ENCODE measurements around the gene TMEM108. TPM values are rescaled to one million over a fixed set of nuclear protein-coding genes. Genes with fewer than 3 reads are reported as not detected.

Gene TMEM108
- total and polyA plus RNA-seq, 2 of the 4 experiments (the other 2 are of a cell fraction), result 0.18 to 2.2 TPM

GRCh38 chr3:133152056-133152455 is 113.9 kb downstream of the TMEM108 start:
- Histone ChIP-seq H4K8ac (ENCODE audit: low read depth in 2 of 2, low read length in 2 of 2) (no peak overlapping the region), H4K20me1 (ENCODE audit: insufficient read depth, low read length) (no peaks in the 10 kb centered on the region), H3K27ac (ENCODE audit: insufficient read depth, low read length) (no peak overlapping the region), H3K4me1 (ENCODE audit: control insufficient read depth, insufficient read depth, low read length) (no peaks in the 10 kb centered on the region), H3K23ac (ENCODE audit: low read depth, low read length) (no peak overlapping the region), H2BK120ac (ENCODE audit: low read depth, low read length) (no peak overlapping the region), H3K27me3 (ENCODE audit: control insufficient read depth, insufficient read depth, low read length) (no peaks in the 10 kb centered on the region), H3K79me1 (ENCODE audit: low read depth in 1 of 2, low read length in 2 of 2) (no peaks in the 10 kb centered on the region), H3K18ac (ENCODE audit: low read depth, low read length) (no peak overlapping the region), H3K14ac (replicated peaks; ENCODE audit: low read depth, low read length) (no peak overlapping the region), H2AK5ac (ENCODE audit: low read depth, low read length) (no peak overlapping the region), H3K9ac (ENCODE audit: low read depth, low read length) (no peak overlapping the region), H2BK15ac (ENCODE audit: low read depth, low read length) (no peak overlapping the region), H4K91ac (ENCODE audit: insufficient read depth, low read depth, low read length) (no peak overlapping the region), H3K4me3 (ENCODE audit: insufficient read depth, low read depth, low read length) (no peak overlapping the region), H2BK20ac (ENCODE audit: low read depth, low read length) (no peak overlapping the region), H3K9me1 (ENCODE audit: insufficient read depth, low read length) (no peaks in the 10 kb centered on the region), H3K9me3 (ENCODE audit: control insufficient read depth, insufficient read depth, low read length) (no peaks in the 10 kb centered on the region), H4K5ac (ENCODE audit: low read depth, low read length) (no peak overlapping the region), H3K56ac (ENCODE audit: extremely low read depth, insufficient read depth, low read length) (no peak overlapping the region), H2AFZ (replicated peaks; ENCODE audit: low read length, poor library complexity) (no peak overlapping the region), H2BK5ac (ENCODE audit: low read depth, low read length, poor library complexity, severe bottlenecking) (no peak overlapping the region), H3K4ac (ENCODE audit: low read depth, low read length) (no peak overlapping the region), H3K36me3 (ENCODE audit: control insufficient read depth, insufficient read depth, low read length) (no peaks in the 10 kb centered on the region), H3K4me2 (ENCODE audit: low read depth, low read length) (no peak overlapping the region), H2AK9ac (replicated peaks; ENCODE audit: low read depth, low read length, poor library complexity) (no peak overlapping the region)
- intact Hi-C loops (cut with micrococcal nuclease) (no loop called here), in situ Hi-C loops (cut with MboI; ENCODE audit: low sequenced_read_pairs) (no loop called here), dilution Hi-C loops (cut with HindIII; ENCODE audit: low sequenced_read_pairs, unreplicated experiment) (no loop called here)
- ChIA-PET POLR2A (ENCODE audit: unreplicated experiment) (no interaction called here), CTCF (no interaction called here)
- BruUV-seq (replicated peaks), result no TSS peak
- ATAC-seq (ENCODE audit: low read depth) (no peak), DNase-seq (no peak)
- WGBS, 2 experiments (ENCODE audit: extremely low coverage in 2 of 2, insufficient read length in 1 of 2), result no CpG with 5 or more reads among the region's 2 CpGs
- TF ChIP-seq CEBPB (IDR thresholded peaks at IDR 0.05; ENCODE audit: low read depth, low read length), result no peak
- TF ChIP-seq CHD1 (IDR thresholded peaks at IDR 0.05; ENCODE audit: low read depth, low read length), result no peak
- no peak for TF ChIP-seq FOS (IDR thresholded peaks at IDR 0.05; ENCODE audit: low read depth, low read length)
- no peak for TF ChIP-seq BHLHE40 (IDR thresholded peaks at IDR 0.05; ENCODE audit: low read depth, low read length)
- TF ChIP-seq NFE2L2 (IDR thresholded peaks at IDR 0.05; ENCODE audit: low read depth, low read length), result no peak
- TF ChIP-seq RAD21 (IDR thresholded peaks at IDR 0.05; ENCODE audit: low read length), result no peak
- TF ChIP-seq RFX5 (IDR thresholded peaks at IDR 0.05; ENCODE audit: low read depth, low read length), result no peak
- TF ChIP-seq SMC3 (IDR thresholded peaks at IDR 0.05; ENCODE audit: low read depth, low read length), result no peak
- TF ChIP-seq RCOR1 (IDR thresholded peaks at IDR 0.05; ENCODE audit: insufficient replicate concordance, low read length), result no peak
- TF ChIP-seq, protein P1, sequence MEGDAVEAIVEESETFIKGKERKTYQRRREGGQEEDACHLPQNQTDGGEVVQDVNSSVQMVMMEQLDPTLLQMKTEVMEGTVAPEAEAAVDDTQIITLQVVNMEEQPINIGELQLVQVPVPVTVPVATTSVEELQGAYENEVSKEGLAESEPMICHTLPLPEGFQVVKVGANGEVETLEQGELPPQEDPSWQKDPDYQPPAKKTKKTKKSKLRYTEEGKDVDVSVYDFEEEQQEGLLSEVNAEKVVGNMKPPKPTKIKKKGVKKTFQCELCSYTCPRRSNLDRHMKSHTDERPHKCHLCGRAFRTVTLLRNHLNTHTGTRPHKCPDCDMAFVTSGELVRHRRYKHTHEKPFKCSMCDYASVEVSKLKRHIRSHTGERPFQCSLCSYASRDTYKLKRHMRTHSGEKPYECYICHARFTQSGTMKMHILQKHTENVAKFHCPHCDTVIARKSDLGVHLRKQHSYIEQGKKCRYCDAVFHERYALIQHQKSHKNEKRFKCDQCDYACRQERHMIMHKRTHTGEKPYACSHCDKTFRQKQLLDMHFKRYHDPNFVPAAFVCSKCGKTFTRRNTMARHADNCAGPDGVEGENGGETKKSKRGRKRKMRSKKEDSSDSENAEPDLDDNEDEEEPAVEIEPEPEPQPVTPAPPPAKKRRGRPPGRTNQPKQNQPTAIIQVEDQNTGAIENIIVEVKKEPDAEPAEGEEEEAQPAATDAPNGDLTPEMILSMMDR (conservative IDR thresholded peaks at IDR 0.05; ENCODE audit: low read depth, low read length), result no peak
- TF ChIP-seq POLR2A (IDR thresholded peaks at IDR 0.05; ENCODE audit: low read depth, low read length), result no peak
- TF ChIP-seq MAZ (IDR thresholded peaks at IDR 0.05; ENCODE audit: borderline replicate concordance, low read depth, low read length), result no peak
